Activated CD4-positive, alpha-beta T cell treated with anti-CD3 and anti-CD28 coated beads for 1 hour (primary cell): Measurements from ENCODE around the gene KIF1A.

Experiments used
- DNase-seq: peaks from one replicate; pipeline ENCODE4 v3.0.0-alpha.2; 2020

KIF1A gene

DNA sequence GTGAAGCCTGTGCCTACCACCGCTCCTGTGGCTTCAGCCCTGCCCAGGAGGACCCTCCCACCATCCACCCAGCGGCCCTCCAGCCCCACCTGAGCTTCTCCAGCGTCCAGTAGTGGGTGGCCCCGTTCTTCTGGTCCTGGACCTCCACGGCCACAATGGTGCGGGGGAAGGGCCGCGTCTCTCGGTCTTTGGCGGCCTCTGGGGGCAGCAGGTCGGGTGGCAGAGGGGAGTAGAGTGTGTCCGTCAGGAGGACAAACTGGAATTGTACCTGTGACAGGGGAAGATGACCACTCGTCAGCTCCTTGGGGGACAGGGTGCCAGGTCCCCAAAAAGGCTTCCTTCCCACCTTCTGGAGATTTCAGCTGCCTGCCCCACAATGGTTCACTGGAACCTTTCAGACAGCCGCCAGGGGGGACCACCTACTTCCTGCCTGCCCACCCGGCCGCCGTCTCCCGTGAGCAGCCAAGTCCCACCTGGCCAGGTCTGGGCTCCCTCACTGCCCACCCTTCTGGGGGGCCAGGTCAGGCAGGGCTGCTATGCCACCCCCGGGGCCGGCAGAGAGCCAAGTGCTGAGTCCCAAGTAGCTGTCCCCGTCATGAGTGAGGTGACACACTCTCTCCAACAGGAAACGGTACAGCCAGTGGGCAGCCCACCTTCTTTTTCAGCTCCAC lies 59.3 kb downstream of the KIF1A start:
- DNase-seq, result no peak

DNA sequence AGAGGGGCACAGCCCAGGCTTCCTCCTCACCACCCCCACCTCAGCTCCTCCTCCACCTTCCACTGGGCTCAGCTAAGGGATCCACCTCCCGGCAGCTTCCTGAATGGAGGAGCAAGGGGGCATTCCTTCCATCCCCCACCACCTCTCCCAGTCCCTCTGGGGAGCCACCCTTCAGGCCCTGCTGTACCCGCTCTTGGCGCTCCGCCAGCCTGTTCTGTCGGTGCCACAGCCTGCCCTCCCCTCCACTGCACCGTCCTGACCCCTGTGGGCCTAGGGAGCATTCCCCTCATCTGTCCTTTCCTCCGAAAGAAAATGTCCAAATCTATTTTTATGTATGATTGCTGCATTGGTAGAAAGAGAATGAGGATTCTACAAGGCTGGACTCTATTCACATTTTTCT lies 59.9 kb downstream of the KIF1A start:
- DNase-seq, result no peak

DNA sequence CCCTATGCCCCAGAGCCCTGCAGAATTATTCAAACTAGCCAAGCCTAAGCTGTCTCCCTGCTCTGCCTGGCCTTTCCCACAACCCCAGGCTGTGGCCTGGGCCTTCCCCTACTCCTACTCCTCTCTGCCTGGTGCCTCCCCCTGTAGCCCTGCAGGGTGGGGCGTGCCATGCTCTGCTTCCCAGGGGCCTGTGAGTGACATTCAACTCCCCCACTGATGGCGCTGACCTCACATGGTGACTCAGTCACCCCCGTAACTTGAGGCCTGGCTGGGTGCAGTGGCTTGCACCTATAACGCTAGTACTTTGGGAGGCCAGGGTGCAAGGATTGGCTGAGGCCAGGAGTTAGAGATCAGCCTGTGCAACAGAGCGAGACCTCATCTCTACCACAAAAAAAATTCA lies 60.6 kb downstream of the KIF1A start:
- no peak for DNase-seq

DNA sequence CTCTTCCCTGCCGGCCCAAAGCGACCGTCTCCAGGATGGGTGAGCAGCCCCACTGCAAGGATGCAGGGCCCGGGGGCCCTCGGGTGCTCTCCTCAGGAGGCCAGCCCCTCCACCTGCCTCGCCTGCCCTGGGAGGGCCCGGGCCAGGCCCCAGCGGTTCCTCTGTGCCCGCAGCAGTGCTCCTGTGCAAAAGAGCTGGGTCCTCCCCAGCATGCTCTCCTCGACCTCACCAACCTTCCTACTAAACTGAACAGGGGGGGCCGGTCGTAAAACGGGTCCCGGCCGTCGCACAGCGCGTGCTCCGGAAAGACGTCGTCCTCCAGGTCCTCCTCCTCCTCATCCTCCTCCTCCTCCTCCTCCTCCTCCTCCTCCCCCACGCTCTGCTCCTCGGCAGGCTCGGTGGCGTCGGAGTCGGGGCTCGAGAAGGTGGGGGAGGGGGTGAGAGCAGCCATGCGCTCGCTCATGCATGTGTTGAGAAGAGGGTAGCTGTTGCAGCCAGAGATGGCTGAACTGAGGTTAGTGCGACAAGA lies 62.9 kb downstream of the KIF1A start:
- DNase-seq, result no peak

DNA sequence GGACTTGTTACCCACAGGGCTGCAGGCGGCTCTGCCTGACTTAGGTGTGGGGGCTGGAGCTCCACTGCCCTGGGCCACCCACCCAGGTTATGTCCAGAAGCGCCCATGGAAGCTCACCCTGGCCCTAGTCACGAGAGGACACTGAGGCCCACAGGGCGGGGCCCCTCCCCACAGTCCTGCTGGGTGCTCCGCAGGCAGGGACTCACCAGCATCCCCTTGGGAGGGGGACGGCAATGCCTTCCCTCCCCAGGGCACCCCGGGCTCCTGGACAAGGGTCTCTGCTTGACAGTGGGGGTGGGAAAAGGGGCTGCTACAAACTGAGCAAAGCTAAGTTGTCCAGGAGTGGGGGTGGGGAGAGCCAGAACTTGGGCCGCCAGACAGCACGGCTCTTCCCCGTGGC lies 67.8 kb downstream of the KIF1A start:
- no peak for DNase-seq

DNA sequence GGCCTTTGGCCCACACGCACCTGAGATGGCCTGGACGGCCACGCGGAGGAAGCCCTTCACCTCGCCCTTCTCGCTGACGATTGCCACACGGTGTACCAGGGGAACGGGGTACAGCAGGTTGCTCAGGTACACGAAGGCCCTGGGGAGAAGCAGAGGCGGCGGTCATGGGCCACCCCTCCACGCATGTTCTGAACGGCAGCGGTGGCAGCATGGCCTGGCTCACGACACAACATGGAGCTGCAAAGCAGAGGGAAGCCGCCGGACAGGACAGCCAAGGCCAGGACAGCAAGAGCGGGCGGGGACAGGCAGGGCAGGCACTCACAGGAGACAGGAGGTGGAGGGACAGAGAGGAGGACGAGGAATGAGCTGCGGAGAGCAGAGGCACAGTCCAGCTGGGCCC lies 69.6 kb downstream of the KIF1A start:
- DNase-seq, result no peak

DNA sequence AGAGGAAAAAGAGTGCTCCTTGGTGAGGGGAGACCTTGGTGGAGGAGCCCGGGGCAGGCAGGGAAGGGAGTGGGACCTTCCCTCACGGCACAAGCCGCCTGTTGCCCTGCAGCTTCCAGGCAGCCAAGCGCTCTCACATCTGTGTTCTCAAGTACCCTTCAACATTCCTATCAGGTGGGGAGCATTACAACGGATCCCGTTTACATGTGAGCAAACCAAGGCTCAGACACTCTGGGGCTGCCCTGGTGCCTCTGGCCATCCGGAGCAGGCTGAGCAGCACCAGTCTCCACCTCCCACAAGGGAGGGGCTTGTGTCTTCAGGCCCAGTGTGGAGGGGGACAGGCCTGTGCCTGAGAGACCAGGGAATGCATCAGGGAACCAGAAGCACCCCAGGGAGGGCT lies 70.5 kb downstream of the KIF1A start:
- DNase-seq, result no peak

DNA sequence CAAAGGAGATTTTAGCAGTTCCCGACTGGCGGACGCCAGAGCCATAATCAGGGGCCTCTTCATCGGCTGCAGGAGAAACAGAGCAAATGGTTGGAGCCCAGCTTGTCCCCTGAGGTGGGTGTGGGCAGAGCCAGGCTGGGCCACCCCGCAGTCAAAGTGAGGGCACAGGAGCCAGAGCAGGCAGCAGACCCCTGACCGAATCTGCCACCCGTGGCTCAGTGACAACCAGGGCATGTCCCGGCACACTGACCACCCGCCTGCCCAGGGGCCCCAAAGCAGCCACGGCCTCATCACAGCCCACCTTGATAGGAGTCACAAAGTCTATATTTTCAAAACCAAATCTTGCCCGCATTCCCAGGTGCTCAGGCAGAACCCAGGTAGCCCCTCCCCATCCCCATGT lies 72.8 kb downstream of the KIF1A start:
- no peak for DNase-seq

DNA sequence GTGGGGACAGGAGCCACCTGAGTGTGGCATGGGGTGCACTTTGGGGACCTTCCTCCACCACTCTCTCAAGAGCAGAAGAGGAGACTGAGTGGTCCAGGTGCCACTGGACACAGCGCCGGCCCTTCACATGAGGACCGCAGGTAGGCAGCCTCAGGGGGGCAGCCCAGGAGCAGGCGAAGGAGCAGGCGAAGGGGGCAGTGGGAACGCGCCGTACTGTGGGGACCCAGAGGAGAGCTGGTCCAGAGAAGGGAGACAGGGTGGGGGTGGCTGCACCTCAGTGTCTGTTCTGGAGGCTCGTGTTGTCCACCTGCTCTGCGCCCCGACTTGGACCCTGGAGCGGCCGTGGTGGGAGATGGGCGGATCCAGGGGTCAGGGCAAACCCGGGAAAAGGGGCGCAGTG lies 73.3 kb downstream of the KIF1A start:
- no peak for DNase-seq

DNA sequence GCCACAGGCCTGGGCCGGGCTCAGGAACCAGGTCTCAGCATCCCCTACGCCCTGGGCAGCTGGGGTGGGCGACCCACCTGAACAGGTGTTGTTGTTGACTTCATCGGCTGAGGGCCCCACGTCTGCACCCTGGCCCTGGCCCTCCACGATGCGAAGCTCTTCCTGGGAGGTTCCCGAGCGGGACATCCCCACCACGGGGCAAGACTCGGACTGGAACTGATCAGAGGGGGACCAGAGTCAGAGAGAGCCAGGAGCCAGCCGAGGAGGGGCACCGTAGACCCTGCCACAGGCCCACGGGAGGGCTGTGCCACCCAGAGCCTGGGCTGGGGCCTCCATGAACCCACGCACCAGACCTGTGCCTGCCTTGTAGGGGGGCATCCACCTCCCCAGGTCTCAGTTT lies 74.1 kb downstream of the KIF1A start:
- no peak for DNase-seq

DNA sequence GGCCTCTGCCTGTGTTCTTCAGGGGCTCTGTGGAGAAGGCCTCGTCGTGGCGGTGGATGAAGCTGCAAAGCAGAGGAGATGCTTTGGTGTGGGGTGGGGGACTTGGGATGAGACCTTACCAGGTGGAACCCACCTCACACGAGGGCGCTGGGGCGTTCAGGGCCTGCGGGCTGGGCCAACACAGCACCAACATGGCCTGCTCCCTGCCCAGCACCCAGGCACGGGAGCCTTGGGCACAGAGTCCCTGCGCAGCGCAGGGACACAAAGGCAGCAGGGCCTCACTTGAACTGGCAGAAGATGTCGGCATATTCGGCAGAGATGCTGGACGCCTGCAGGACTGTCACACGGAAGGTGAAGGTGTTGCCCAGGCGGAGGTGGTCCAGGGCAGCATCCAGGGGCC lies 74.6 kb downstream of the KIF1A start:
- DNase-seq, result no peak

DNA sequence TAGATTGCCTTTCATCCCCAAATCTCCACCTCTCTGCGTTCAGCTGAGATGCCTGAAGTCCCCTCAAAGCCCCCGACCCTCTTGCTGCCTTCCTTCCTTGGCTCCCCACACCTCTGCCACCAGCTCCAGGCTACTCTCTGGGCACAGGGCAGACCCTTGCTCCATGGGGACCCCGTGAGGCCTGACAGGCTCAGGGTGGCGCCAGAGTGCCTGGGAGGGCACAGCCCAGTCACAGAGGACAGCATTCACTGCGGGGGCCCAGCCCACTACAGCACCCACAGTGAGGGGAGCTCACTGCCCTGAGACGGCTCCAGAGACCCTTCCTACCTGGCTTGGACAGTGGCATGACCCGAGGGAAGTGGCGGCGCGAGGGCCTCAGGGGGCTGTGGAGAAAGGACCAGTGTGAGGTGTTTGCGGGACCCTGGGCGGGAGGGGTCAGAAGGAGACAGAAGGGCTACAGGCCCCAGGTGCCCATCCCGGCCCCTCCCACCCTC lies 77.4 kb downstream of the KIF1A start:
- DNase-seq, result no peak

DNA sequence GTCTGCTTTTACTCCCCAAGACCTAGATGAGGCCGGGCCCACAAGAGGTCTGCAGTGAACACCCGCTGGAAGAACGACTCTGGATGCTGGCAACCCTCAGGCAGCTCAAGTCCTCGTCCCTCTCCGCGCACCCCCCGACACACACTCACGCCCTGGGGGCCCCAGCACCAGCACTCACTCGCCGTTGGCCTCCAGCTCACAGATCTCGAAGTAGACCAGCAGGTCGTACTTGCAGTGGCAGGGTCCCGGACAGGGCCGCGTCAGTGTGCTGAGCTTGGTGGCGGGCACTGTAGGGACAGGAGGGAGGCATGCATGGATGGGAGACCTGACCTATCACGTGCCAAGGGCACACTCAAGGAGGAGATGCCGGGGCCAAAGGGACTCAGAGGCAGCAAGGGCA lies 78.9 kb downstream of the KIF1A start:
- DNase-seq, result no peak

DNA sequence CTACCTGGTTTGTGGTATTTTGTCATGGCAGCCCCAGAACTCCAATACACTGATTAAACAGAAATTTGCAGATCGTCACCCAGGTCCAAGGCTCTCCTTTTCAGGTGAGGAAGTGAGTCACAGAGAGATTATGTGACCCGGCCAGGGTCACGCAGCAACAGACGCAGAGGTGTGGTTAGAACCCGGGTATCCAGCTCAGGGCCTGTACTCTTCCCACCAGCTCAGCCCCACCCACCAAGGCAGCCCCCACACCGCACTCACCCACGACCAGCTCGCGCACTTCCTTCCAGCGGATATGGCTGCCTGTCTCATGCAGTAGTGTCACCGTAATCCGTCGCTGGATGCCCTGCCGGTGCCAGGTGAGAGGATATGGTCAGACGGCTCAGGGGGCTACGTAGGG lies 80.2 kb downstream of the KIF1A start:
- DNase-seq, result no peak

DNA sequence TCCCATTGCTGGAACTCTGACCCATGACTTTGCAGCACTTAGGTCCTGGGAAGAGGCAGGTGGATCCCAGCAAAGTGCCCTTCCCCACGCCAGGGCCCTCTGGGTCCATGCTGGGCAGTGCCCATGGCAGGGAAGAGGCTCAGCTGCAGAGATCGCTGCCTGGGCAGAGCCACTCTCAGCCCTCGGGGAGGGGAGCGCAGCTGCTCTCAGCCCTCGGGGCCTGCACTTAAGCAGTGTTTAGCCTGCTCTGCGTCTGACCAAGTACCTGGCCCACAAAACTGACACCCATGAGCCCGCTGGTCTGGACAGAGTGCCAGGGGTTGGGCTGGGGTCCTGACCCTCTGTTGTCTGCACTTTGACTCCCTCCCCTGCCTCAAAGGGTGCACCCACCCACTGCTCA lies 82.1 kb downstream of the KIF1A start:
- no peak for DNase-seq

DNA sequence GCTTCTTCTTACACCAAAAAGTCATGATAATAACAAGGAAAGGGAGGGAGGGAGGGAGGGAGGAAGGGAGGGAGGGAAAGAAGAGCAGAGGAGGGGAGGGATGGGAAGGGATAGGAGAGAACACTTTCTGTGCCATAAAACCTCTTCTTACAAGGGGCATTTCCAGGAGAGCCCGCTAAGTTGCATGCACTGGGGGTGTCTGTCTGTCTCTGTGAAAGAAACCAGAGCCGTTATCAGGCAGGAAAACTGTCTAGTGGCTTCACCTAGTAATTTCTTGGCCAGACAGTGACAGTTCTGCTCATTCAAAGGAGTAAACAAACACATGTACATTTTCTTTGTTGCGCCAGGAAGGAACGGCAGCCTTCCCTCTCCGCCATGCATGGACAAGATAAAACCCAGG lies 82.5 kb downstream of the KIF1A start:
- DNase-seq, result no peak

DNA sequence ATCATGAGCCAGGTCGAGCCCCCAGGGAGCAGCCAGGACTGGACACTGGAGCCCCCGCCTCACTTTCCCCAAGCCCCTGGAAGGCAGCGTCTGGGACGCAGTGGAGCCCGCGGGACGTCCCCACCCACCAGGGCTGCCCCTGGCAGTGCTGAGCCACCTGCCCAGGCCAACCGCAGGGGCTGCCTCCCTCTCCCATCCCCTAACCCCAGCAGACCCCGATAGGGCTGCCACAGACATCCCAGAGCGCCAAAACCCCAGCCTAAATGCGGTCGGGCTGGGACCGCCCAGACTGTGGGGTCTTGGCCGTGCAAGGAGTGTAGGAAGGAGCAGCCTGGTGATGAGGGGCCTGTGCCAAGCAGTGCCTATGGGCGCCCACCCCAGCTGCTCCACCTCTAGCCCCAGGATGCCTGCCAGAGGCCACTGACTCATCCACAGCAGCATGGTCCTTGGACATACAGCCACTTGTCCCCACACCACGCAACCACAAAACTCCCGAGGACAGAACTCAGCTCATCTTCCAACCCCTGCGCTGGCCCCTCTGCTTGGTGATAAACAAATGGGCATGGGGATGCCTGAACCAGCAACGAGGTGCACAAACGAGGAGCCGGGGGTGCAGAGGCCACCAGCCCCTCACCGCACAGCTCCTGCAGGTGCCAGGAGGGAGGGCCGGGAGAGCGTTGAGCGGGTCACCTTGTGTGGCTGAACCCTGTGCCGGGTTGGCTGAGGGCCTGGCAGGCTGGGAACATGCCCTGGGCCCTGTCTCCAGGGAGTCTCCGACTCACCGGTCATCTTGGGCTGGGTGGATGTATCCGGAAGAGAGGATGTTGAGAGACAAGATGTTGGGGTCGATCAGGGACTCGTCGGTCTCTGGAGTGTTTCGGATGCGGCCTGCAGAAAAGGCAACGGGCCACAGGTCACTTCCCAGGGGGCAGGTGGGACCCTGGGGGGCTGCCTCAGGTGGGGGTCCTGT lies 83.5 kb downstream of the KIF1A start:
- no peak for DNase-seq

DNA sequence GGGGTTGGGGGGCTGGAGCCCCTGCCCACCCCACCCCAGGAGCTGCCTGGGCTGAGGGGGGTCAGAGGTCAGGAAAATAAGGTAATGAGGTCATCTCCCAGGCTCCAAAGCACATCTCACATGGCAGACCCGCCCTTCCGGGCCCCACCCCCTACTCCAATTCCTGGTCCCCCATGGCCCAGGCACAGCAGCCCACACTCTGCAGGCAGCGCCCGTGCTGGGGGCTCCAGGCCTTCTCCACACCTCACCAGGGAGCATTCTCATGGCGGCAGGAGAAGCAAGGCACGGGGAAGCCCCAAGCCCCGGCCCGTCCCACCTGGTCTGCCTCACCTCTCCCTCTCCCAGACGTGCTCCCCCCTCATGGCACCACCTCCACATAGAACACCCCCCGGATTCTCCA lies 84.5 kb downstream of the KIF1A start:
- DNase-seq, result no peak

DNA sequence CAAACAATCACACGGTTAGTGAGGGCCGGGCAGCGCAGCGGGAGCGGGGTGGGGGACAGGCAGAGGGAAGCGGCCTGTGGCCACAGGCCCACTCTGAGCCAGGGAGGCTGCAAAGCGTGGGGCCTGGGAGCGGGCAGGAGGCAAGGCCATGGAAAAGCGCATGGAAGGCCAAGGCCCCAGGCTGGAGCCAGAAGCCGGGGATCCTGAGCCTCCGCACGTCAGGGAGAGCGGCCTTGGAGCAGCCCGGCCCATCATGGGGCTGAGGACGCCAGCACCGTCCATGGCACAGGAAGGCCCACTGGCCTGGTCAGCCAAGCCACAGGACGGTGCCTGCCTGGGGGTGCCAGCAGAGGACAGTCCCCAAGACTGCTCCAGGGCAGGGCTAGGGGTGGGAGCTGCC lies 85.3 kb downstream of the KIF1A start:
- no peak for DNase-seq

DNA sequence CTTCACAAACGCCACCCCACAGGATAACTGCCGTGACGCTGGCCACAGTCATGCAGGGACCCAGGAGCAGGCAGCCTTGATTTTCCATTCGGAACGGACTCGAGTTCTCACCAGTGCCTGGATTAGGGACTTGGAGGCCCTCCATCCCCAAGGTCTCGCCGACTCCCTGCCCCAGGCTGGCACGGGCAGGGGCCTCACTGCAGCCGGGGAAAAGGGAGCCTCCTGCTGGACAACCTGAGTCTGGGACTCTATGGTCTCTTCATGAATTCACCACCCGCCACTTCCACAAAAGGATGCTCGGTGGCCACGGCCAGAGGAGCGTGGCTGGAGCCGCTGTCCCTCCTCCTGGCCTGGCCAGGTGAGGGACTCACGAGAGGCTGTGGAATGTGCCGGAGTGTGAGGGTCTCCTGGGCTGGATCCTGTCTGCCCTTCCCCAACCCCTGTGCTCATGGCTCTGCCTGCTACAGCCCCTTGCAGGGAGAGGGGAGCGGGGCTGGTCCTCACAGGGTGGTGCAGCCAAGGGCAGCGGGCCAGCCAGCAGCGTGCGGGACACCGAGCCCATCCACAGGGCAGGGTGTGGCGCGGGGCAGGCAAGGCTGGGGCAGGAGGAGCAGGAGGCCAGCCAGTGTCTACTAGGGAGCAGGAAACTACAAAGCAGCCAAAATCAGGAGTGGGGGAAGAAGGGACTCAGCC lies 86.1 kb downstream of the KIF1A start:
- no peak for DNase-seq

DNA sequence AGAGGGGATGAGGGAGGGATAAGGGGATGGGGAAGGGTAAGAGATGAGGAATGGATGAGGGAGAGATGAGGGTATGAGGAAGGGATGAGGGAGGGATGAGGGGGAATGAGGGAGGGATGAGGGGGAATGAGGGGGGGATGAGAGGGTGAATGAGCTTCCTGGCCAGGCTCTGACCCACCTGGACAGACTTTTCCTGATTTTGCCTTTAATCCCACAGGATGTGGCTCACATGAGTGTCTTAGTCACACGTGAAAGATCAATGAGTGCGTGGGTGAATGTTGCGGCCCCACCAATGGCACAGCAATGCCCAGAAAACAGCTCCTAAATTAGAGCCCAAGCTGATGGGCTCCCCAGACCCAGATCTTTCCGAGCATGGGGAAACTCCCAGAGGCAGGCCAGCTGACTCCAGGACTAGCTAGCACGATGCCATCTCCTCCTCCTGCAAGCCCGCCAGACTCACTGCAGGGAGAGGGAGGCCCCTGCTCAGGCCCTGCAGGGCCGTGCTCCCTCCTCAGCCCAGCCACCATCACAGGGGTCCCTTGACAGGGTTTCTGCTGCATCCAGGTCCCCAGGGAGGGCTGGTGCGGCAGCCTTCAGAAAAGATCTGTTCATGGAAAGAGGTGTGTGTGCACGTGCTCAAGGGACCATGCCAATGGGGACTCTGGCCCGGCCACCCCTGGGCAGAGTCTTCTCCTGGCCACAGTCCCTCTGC lies 87.0 kb downstream of the KIF1A start:
- no peak for DNase-seq

DNA sequence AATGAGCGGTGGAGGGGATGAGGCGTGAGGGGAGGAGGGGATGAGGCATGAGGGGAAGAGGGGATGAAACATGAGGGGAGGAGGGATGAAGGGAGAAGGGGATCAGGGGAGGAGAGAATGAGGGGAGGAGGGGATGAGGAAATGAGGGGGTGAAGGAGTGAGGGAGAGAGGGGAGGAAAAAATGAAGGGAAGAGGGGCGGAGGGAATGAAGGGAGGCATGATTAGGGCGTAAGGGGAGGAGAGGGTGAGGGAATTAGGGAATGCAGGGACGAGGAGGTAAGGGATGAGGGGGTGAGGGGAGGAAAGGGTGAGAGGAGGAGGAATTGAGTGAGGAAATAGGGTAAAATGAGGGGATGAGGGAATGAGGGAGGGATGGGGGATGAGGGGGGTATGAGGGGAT lies 87.8 kb downstream of the KIF1A start:
- no peak for DNase-seq

DNA sequence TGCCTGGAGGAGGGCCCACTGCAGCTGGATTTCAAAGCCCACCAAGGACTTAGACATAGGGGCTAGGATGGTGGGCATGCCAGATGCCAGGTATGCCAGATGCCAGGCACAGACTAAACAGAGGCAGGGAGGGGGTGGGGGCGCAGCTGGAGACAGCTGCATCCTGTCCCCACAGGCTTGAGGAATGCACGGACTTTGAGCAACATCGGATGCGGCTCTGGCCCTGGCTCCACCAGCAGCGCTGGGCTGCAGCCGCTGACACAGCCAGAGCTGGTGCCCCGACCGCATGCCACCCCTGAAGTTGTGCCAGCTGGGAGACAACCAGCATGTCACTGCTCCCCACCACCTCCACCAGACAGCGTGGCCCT lies 88.9 kb downstream of the KIF1A start:
- DNase-seq, result no peak
